Lower leg skin (tissue), 4 donors: Measurements from ENCODE around the gene ABCC1. TPM values are rescaled to one million over a fixed set of nuclear protein-coding genes. Genes with fewer than 3 reads are reported as not detected.
"Not testable (repeated sequence)": the region's sequence is repeated elsewhere in the genome, so short reads cannot be mapped to it uniquely, and the experiment has no call there.

Experiments used
- DNase-seq, 2 donors: peaks; one replicate each; pipeline ENCODE4 v3.0.0-alpha.2; 2019; ENCODE audit warnings: low spot score in 2 of 2
- H3K4me3 ChIP-seq: fragments of 200-600 bp; sonication (generic); 2 replicates; pipeline ENCODE4 v1.5.1; 2017; ENCODE audit warnings: mild to moderate bottlenecking, low read depth; ENCODE audit not compliant: poor library complexity, severe bottlenecking
- CTCF ChIP-seq, 3 donors: fragments of 450-650 bp; IDR thresholded peaks; one replicate each; pipeline ENCODE4 v1.5.1; 2016; ENCODE audit warnings: antibody characterized with exemption in 3 of 3, mild to moderate bottlenecking in 3 of 3, moderate library complexity in 2 of 3
- POLR2A ChIP-seq, 2 donors: fragments of 450-650 bp; IDR thresholded peaks; one replicate each; pipeline ENCODE4 v1.6.1; 2016 to 2017; ENCODE audit warnings: antibody characterized with exemption in 2 of 2, mild to moderate bottlenecking in 1 of 2, moderate library complexity in 1 of 2
- WGBS, 2 donors: methylation state at CpG; one replicate each; pipeline ENCODE4 v1.1.5; 2018; 5-methylcytosine and 5-hydroxymethylcytosine counted together
- intact Hi-C: fragments of 100-400 bp; cut with DNase I; formaldehyde crosslinking; loops from one replicate; pipeline ENCODE4 v1.15.0; 2023; ENCODE audit warnings: low total_unique reads
- total RNA-seq, 4 donors: library from RNA; depleted of rRNA; stranded (reverse); fragments of >200 nt; gene quantifications; one replicate each; pipeline ENCODE4 v1.1.0, GENCODE V29; 2016

ABCC1 gene
- total RNA-seq, 4 donors from 2014 or later, result 16.4 to 25.3 (median 21.8) TPM

- WGBS, 2 donors, result 95% methylated on average over 11 of the region's 11 CpGs
- TF ChIP-seq CTCF (IDR thresholded peaks at IDR 0.05) (no peak), POLR2A (IDR thresholded peaks at IDR 0.05) (no peak)
- no peak overlapping the region for H3K4me3 ChIP-seq
- no peak for DNase-seq
- intact Hi-C loops, result no loop called here
Measured at GRCh38 chr16:16186820-16187219, 237.4 kb downstream of the ABCC1 start.

- no peak for TF ChIP-seq CTCF (IDR thresholded peaks at IDR 0.05)
- 76 to 86% methylated on average over 12 to 13 of the region's 13 CpGs for WGBS, 2 donors
- intact Hi-C loops, result no loop called here
- no peak for DNase-seq
- H3K4me3 ChIP-seq, result no peak overlapping the region
Measured at GRCh38 chr16:16188827-16189226, 239.4 kb downstream of the ABCC1 start.

- intact Hi-C loops, result loop anchor here (10.0 kb wide), 1 partner anchor 335 kb away; the partner anchor contains the start of gene MYH11
- H3K4me3 ChIP-seq, result no peak overlapping the region
- TF ChIP-seq POLR2A (IDR thresholded peaks at IDR 0.05), result no peak
- no peak for TF ChIP-seq CTCF (IDR thresholded peaks at IDR 0.05)
- no peak for DNase-seq
- 74 to 81% methylated on average over 8 of the region's 8 CpGs for WGBS, 2 donors
Measured at GRCh38 chr16:16189842-16190241, 240.4 kb downstream of the ABCC1 start.

GRCh38 chr16:16190546-16190945, 241.1 kb downstream of the ABCC1 start:
- DNase-seq, result no peak

GRCh38 chr16:16190966-16191365, 241.6 kb downstream of the ABCC1 start:
- intact Hi-C loops, result loop anchor here (10.0 kb wide), 1 partner anchor 336 kb away; the partner anchor contains the start of gene MYH11
- 84 to 92% methylated on average over 12 of the region's 12 CpGs for WGBS, 2 donors
- DNase-seq, H3K4me3 ChIP-seq: not testable (repeated sequence)

More at GRCh38 chr16:16190546-16190945, 241.1 kb downstream of the ABCC1 start:
- no peak for TF ChIP-seq POLR2A (IDR thresholded peaks at IDR 0.05)
- TF ChIP-seq CTCF (IDR thresholded peaks at IDR 0.05), result no peak
- no peak overlapping the region for H3K4me3 ChIP-seq
- intact Hi-C loops, result loop anchor here (10.0 kb wide), 1 partner anchor 336 kb away; the partner anchor contains the start of gene MYH11
- WGBS, 2 donors, result 76 to 90% methylated on average over 4 to 5 of the region's 5 CpGs

GRCh38 chr16:16191493-16192167, 242.2 kb downstream of the ABCC1 start:
- intact Hi-C loops, result loop anchor here (10.0 kb wide), 1 partner anchor 337 kb away; the partner anchor contains the start of gene MYH11
- no peak for DNase-seq
- no peak overlapping the region for H3K4me3 ChIP-seq
- no peak for TF ChIP-seq CTCF (IDR thresholded peaks at IDR 0.05)
- no peak for TF ChIP-seq POLR2A (IDR thresholded peaks at IDR 0.05)
- 58 to 67% methylated on average over 7 to 8 of the region's 8 CpGs for WGBS, 2 donors

Other genes starting within 250 kb of the ABCC1 start
- gene MYH11, start 92.6 kb upstream of the ABCC1 start, total RNA-seq, result 100 to 1,000 TPM in 1 of 4 donors, 10 to 100 TPM in 3; 13.7 to 139 (median 39.0) TPM
- gene CEP20, start 61.0 kb upstream of the ABCC1 start, total RNA-seq, result 10 to 100 TPM; 39.7 to 43.3 (median 40.7) TPM